ENCODE measurements around the gene DCBLD1.

- TF ChIP-seq POLR2A (IDR thresholded peaks at IDR 0.05; ENCODE audit: low read depth, low read length) (no peak), TAF1 (IDR thresholded peaks at IDR 0.05; ENCODE audit: borderline replicate concordance, low read depth, low read length) (no peak)
Observed at GRCh38 chr6:117506907-117507306, 24.4 kb downstream of the DCBLD1 start.

Data from GM12892 (cell line).